ENCODE results near the gene GPR149. TPM values are rescaled to one million over a fixed set of nuclear protein-coding genes. Genes with fewer than 3 reads are reported as not detected.

GPR149 gene
- total and polyA plus RNA-seq, 2 of the 8 experiments (the other 6 are each of a cell fraction or from before 2014, with no cell fraction given): not detected

DNA sequence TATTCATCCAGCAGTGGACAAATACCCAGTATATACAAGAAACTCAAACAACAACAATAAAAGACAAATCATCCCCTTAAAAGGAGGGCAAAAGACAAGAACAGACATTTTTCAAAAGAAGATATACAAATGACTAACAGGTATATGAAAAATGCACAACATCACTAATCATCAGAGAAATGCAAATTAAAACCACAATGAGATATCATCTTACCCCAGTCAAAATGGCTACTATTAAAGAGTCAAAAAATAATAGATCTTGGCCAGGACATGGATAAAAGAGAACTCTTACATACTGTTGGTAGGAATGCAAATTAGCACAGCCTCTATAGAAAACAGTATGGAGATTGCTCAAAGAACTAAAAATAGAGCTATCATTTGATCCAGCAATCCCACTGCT lies 122.6 kb downstream of the GPR149 start:
- no peak for FAIRE-seq
- Histone ChIP-seq H2BK12ac (ENCODE audit: low read depth, low read length) (no peak overlapping the region), H3K4me2 (ENCODE audit: insufficient read depth in 1 of 2, low read depth in 2 of 2, low read length in 2 of 2) (no peak overlapping the region), H3K56ac (replicated peaks; ENCODE audit: insufficient read length, low read depth, low read length) (no peak overlapping the region), H3K9me3 (ENCODE audit: insufficient read depth in 2 of 2, low read depth in 1 of 2, low read length in 1 of 2) (no peaks in the 10 kb centered on the region), H4K8ac (ENCODE audit: extremely low read depth, insufficient read depth, low read length) (no peak overlapping the region), H2BK20ac (ENCODE audit: low read length) (no peak overlapping the region), H2BK120ac (replicated peaks; ENCODE audit: low read depth, low read length) (no peak overlapping the region), H3K9ac (replicated peaks in 1 of 4; ENCODE audit: extremely low read depth in 1 of 4, low read depth in 3 of 4, low read length in 3 of 4) (no peak overlapping the region), H2BK5ac (ENCODE audit: low read depth, low read length) (no peak overlapping the region), H3K4me3 (ENCODE audit: extremely low read depth in 1 of 4, insufficient read depth in 2 of 4, low read depth in 3 of 4, low read length in 4 of 4) (no peak overlapping the region), H2AK5ac (ENCODE audit: low read depth, low read length) (no peak overlapping the region), H3K27ac (ENCODE audit: low read depth, low read length) (no peak overlapping the region), H2BK15ac (ENCODE audit: low read length) (no peak overlapping the region), H3K4me1 (replicated peaks in 1 of 4; ENCODE audit: control insufficient read depth in 3 of 4, insufficient read depth in 4 of 4, low read length in 3 of 4) (no peaks in the 10 kb centered on the region), H2AFZ (ENCODE audit: low read length) (no peak overlapping the region), H3K79me1 (ENCODE audit: low read depth, low read length) (no peaks in the 10 kb centered on the region; the same call in 1 of the 2 replicates), H3K79me2 (ENCODE audit: control insufficient read depth in 1 of 2, insufficient read depth in 2 of 2, low read length in 2 of 2) (peaks cover 0 to 18% of the 10 kb centered on the region in 2 experiments; a peak in 2 of 4 replicates), H4K91ac (replicated peaks; ENCODE audit: insufficient read length, low read length) (no peak overlapping the region), H4K20me1 (replicated peaks in 1 of 2; ENCODE audit: control insufficient read depth in 1 of 2, insufficient read depth in 2 of 2, low read length in 2 of 2) (peaks cover 0 to 3% of the 10 kb centered on the region in 2 experiments), H3K14ac (ENCODE audit: insufficient read length) (no peak overlapping the region), H3K23ac (ENCODE audit: insufficient read length) (no peak overlapping the region), H3K36me3 (ENCODE audit: control insufficient read depth in 2 of 4, insufficient read depth in 4 of 4, low read length in 3 of 4) (peaks cover 12 to 86% (median 39%) of the 10 kb centered on the region in 4 experiments), H3K18ac (ENCODE audit: extremely low read depth, low read length) (no peak overlapping the region), H3K27me3 (replicated peaks in 1 of 4; ENCODE audit: control insufficient read depth in 3 of 4, extremely low read depth in 1 of 4, insufficient read depth in 3 of 4, low read length in 3 of 4) (no peaks in the 10 kb centered on the region), H3K23me2 (ENCODE audit: low read depth, low read length) (no peaks in the 10 kb centered on the region), H4K5ac (ENCODE audit: insufficient read length, low read depth, low read length) (no peak overlapping the region), H3K4ac (replicated peaks; ENCODE audit: insufficient read length, low read depth, low read length) (no peak overlapping the region)
- POLR2A ChIA-PET (ENCODE audit: partially characterized antibody): no interaction called here
- CTCF ChIA-PET (ENCODE audit: partially characterized antibody): interaction anchor here (1.3 kb wide), 1 partner anchor 245 kb away, joined by 3 read pairs; no protein-coding TSS in a partner anchor
- no peak for DNase-seq (ENCODE audit: low read depth in 1 of 2, low spot score in 2 of 2)
- TF ChIP-seq TCF12 (IDR thresholded peaks at IDR 0.05; ENCODE audit: low read depth, low read length): no peak
- no peak for TF ChIP-seq CTBP2 (IDR thresholded peaks at IDR 0.05; ENCODE audit: borderline replicate concordance, insufficient read depth, insufficient read length, low read length)
- no peak for TF ChIP-seq KDM4A (IDR thresholded peaks at IDR 0.05; ENCODE audit: low read depth, low read length, severe bottlenecking)
- TF ChIP-seq SRF (IDR thresholded peaks at IDR 0.05; ENCODE audit: low read depth, low read length): no peak
- no peak for TF ChIP-seq TAF7 (optimal IDR thresholded peaks at IDR 0.05; ENCODE audit: borderline replicate concordance, low read depth, low read length)
- TF ChIP-seq CREB1 (IDR thresholded peaks at IDR 0.05): no peak
- no peak for TF ChIP-seq FOSL1 (IDR thresholded peaks at IDR 0.05; ENCODE audit: insufficient read depth, low read depth, low read length)
- no peak for TF ChIP-seq USF2 (IDR thresholded peaks at IDR 0.05; ENCODE audit: low read length)
- no peak for TF ChIP-seq MAX (IDR thresholded peaks at IDR 0.05)
- TF ChIP-seq HDAC6 (IDR thresholded peaks at IDR 0.05; ENCODE audit: low read depth, low read length): no peak
- no peak for TF ChIP-seq JUN (IDR thresholded peaks at IDR 0.05; ENCODE audit: low read depth, low read length)
- no peak for TF ChIP-seq TBP (IDR thresholded peaks at IDR 0.05; ENCODE audit: low read depth, low read length)
- no peak for TF ChIP-seq SIRT6 (IDR thresholded peaks at IDR 0.05; ENCODE audit: low read length)
- TF ChIP-seq E2F6 (IDR thresholded peaks at IDR 0.05): no peak

All from H1 (cell line).